Suprapubic skin (tissue), 4 donors: Measurements from ENCODE around the gene DUS1L. TPM values are rescaled to one million over a fixed set of nuclear protein-coding genes. Genes with fewer than 3 reads are reported as not detected.

ENCODE experiments used
- DNase-seq, 2 donors: peaks; one replicate each; pipeline ENCODE4 v3.0.0-alpha.2; 2019; ENCODE audit warnings: low spot score in 2 of 2
- H3K27ac ChIP-seq: fragments of 200-600 bp; sonication (generic); one replicate; pipeline ENCODE4 v1.5.1; 2019
- H3K27me3 ChIP-seq: fragments of 200-600 bp; sonication (generic); one replicate; pipeline ENCODE4 v1.5.1; 2019
- H3K36me3 ChIP-seq: fragments of 200-600 bp; sonication (generic); one replicate; pipeline ENCODE4 v1.5.1; 2019
- H3K4me1 ChIP-seq: fragments of 200-600 bp; sonication (generic); one replicate; pipeline ENCODE4 v1.5.1; 2019
- H3K4me3 ChIP-seq: fragments of 200-600 bp; sonication (generic); one replicate; pipeline ENCODE4 v1.5.1; 2019; ENCODE audit warnings: mild to moderate bottlenecking
- H3K9me3 ChIP-seq: fragments of 200-600 bp; sonication (generic); one replicate; pipeline ENCODE4 v1.5.1; 2019
- EP300 ChIP-seq: sonication (generic); formaldehyde crosslinking; IDR thresholded peaks from one replicate; pipeline ENCODE4 v1.6.1; 2017; ENCODE audit warnings: antibody characterized with exemption
- POLR2A ChIP-seq, 2 donors: fragments of 450-650 bp; IDR thresholded peaks; one replicate each; pipeline ENCODE4 v1.6.1; 2017; ENCODE audit warnings: antibody characterized with exemption in 2 of 2, mild to moderate bottlenecking in 2 of 2, moderate library complexity in 2 of 2
- POLR2AphosphoS5 ChIP-seq, 3 donors: sonication (generic); formaldehyde crosslinking; IDR thresholded peaks; one replicate each; pipeline ENCODE4 v1.6.1; 2017; ENCODE audit warnings: antibody characterized with exemption in 3 of 3
- WGBS: methylation state at CpG from one replicate; pipeline ENCODE4 v1.1.5; 2018; 5-methylcytosine and 5-hydroxymethylcytosine counted together
- total RNA-seq, 4 donors: library from RNA; depleted of rRNA; stranded (reverse); fragments of >200 nt; gene quantifications; one replicate each; pipeline ENCODE4 v1.1.0, GENCODE V29; 2016
- TF ChIP-seq, protein P1 (sequence below), 2 donors: fragments of 200-600 bp in 1 of 2; fragments of 450-650 bp in 1 of 2; sonication (generic) in 1 of 2; IDR thresholded peaks; one replicate each; pipeline ENCODE4 v1.5.1; 2016 to 2019; ENCODE audit warnings: antibody characterized with exemption in 2 of 2, mild to moderate bottlenecking in 1 of 2, moderate library complexity in 1 of 2

Gene DUS1L
- total RNA-seq, 4 donors from 2014 or later: 79.3 to 176 (median 108) TPM

DNA sequence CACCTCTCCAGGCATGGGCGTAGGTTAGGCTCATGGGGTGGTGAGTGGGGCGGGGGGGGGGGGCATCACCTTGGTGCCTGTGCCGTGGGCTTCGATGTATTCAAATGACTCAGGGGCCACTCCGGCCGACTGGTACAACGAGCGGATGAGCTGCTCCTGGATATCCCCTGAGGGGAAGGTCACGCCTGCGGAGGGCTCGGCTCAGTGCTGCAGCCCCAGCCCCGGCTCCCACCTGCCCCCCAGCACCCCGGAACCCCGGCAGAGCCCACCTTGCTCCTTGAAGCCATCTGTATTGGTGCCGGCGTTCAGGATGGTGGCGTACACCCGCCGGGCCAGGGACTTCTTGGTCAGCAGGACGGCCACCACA is 27.0 kb upstream of the DUS1L start:
- Histone ChIP-seq H3K36me3 (peaks cover 87% of the 10 kb centered on the region), H3K4me1 (peaks cover 23% of the 10 kb centered on the region), H3K9me3 (no peaks in the 10 kb centered on the region), H3K27ac (no peak overlapping the region), H3K4me3 (no peak overlapping the region), H3K27me3 (no peaks in the 10 kb centered on the region)
- no peak for DNase-seq
- 100% methylated on average over 1 of the region's 20 CpGs for WGBS
- no peak for TF ChIP-seq POLR2A (IDR thresholded peaks at IDR 0.05)
- TF ChIP-seq POLR2AphosphoS5 (IDR thresholded peaks at IDR 0.05): no peak
- TF ChIP-seq, protein P1, sequence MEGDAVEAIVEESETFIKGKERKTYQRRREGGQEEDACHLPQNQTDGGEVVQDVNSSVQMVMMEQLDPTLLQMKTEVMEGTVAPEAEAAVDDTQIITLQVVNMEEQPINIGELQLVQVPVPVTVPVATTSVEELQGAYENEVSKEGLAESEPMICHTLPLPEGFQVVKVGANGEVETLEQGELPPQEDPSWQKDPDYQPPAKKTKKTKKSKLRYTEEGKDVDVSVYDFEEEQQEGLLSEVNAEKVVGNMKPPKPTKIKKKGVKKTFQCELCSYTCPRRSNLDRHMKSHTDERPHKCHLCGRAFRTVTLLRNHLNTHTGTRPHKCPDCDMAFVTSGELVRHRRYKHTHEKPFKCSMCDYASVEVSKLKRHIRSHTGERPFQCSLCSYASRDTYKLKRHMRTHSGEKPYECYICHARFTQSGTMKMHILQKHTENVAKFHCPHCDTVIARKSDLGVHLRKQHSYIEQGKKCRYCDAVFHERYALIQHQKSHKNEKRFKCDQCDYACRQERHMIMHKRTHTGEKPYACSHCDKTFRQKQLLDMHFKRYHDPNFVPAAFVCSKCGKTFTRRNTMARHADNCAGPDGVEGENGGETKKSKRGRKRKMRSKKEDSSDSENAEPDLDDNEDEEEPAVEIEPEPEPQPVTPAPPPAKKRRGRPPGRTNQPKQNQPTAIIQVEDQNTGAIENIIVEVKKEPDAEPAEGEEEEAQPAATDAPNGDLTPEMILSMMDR (IDR thresholded peaks at IDR 0.05): no peak
- no peak for TF ChIP-seq EP300

DNA sequence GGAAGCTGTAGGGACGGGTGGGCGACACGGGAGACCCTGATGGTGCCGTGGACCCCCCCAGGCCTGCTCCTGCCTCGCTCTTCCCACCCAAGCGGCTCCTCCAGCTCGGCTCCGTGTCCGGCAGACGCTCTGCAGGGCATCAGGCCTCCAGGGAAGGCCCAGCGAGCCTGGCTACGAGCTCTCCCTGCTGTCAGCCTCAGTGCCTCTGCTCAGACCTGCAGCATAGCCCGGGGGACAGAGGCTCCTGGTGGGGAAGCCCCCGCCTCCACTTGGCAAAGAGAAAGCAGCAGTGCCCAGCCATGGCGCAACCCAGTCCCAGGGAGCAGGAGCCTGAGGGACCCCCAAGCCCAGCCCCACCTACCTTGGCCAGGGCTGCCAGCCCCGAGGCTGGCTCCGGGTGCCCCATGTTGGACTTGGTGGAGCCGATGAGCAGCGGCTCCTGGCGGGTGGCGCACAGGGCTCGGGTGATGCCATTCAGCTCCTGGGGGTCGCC is 26.5 kb upstream of the DUS1L start:
- Histone ChIP-seq H3K4me3 (no peak overlapping the region), H3K36me3 (peaks cover 92% of the 10 kb centered on the region), H3K27me3 (no peaks in the 10 kb centered on the region), H3K9me3 (no peaks in the 10 kb centered on the region), H3K27ac (no peak overlapping the region), H3K4me1 (peaks cover 19% of the 10 kb centered on the region)
- WGBS: 91% methylated on average over 17 of the region's 23 CpGs
- TF ChIP-seq EP300: no peak
- no peak for DNase-seq

DNA sequence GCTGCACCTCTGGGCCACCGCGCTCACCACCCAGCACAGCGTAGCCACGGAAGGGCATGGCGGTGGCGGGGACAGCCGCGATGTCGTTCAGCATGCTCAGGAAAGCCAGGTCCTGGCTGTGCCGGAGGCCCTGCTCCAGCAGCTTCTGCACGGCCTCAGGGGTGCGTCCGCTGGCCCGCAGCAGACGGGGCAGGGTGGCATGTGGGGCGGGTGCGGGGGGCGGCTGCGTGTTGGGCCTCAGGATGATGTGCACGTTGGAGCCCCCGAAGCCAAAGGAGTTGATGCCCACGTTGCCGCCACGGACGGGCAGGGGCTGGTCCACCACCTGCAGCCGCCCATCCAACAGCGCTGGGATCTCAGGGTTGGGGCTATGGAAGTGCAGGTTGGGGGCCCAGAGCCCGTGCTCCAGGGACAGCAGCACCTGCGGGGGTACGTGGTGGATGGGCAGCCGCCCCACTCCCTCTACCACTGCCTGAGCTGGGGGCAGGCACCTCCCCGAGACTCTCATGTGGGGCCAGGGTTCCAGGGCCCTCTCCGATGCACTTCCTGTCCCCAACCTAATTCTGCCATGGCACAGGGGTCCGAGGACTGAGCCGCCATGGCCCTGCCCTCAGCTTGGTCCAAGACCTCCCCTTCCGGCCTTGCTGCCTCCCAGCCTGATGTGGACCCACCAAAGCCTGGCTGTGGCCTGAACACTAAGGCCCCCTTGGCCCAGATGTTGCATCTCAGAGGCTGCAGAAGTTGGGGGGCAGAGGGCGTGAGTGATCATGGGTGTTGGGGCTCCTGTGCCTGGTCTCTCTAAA is 25.9 kb upstream of the DUS1L start:
- H3K27me3 ChIP-seq: no peaks in the 10 kb centered on the region
- H3K4me1 ChIP-seq: peaks cover 12% of the 10 kb centered on the region
- peaks cover 98% of the 10 kb centered on the region for H3K36me3 ChIP-seq
- no peak for TF ChIP-seq POLR2AphosphoS5 (IDR thresholded peaks at IDR 0.05)
- TF ChIP-seq, protein P1 (IDR thresholded peaks at IDR 0.05): no peak
- TF ChIP-seq POLR2A (IDR thresholded peaks at IDR 0.05): no peak
- TF ChIP-seq EP300: no peak
- no peak for DNase-seq
- H3K4me3 ChIP-seq: no peak overlapping the region
- WGBS: 81% methylated on average over 9 of the region's 37 CpGs
- no peaks in the 10 kb centered on the region for H3K9me3 ChIP-seq
- no peak overlapping the region for H3K27ac ChIP-seq

DNA sequence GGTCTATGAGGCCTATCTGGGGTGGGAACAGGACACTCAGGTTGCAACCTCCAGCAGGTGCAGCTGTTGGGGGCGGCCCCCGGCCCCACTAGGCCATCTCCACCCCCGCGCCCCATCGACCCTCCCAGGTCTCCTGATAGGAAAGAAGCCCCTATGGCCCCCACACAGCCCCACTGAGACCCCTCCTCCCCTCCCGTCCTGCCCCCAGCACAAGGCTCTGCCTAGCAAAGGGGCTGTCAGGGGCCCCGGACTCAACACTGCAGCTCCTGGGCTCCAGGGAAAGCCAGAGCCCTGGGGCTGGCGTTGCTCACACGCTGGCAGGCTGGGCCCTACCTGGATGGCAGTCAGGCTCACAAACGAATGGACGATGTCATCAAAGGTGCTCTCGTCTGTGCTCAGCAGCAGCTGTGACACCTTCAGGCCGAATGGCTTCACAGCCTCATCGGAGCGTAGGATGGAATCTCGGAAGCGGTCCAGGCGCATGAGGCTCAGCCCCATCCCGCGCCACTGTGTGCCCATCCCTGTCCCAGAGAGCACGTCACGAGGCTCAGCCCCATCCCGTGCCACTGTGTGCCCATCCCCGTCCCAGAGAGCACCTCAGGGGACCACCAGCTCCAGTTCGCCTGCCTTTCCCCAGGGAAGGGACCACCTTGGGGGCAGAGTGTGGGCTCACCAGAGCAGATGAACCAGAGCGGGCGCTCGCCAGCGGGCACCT is 25.1 kb upstream of the DUS1L start:
- peaks cover 98% of the 10 kb centered on the region for H3K36me3 ChIP-seq
- H3K4me3 ChIP-seq: no peak overlapping the region
- no peak for TF ChIP-seq EP300
- TF ChIP-seq, protein P1 (IDR thresholded peaks at IDR 0.05): no peak
- TF ChIP-seq POLR2AphosphoS5 (IDR thresholded peaks at IDR 0.05): no peak
- no peaks in the 10 kb centered on the region for H3K9me3 ChIP-seq
- H3K4me1 ChIP-seq: peaks cover 5% of the 10 kb centered on the region
- WGBS: 96% methylated on average over 23 of the region's 29 CpGs
- H3K27ac ChIP-seq: no peak overlapping the region
- no peaks in the 10 kb centered on the region for H3K27me3 ChIP-seq
- DNase-seq: no peak

DNA sequence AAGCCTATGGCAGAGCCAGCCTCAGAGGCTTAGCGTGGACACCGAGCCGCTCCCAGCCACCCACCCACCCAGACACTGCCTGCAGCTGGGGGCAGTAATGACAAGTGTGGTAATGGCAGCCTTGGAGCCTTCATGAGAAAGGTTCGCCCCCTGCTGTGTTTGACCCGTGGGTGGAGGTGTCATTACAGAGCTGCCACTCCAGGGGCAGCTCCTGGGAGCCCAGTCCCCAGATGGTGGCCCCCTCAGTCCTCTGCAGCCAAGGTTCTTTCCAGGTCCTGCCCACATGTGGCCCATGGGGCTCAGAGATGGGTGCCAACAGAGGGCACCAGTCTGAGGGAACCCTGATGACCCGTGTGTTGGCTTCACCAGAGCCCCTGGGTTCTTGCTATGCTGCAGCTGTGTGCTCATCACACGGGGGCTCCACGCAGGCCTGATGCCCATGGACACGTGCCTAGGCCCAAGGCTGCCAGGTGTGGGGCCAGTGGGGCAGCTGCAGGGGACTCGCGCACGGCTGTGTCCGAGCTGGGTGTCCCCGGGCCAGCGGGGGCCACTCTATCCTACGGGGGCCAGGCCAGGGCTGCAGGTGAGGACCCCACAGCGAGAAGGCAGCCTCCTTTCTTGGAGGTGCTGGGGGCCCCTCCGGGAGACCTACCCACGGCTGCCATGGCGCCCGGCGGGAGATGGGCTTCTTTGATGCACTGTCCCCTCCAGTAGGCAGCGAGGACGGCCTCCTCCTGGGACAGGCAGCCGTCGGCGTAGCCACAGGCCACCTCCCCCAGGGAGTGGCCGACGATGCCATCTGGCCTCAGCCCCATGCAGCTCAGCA is 24.3 kb upstream of the DUS1L start:
- H3K4me1 ChIP-seq: no peaks in the 10 kb centered on the region
- DNase-seq: no peak
- no peaks in the 10 kb centered on the region for H3K9me3 ChIP-seq
- no peak for TF ChIP-seq POLR2A (IDR thresholded peaks at IDR 0.05)
- TF ChIP-seq POLR2AphosphoS5 (IDR thresholded peaks at IDR 0.05): no peak
- no peak overlapping the region for H3K27ac ChIP-seq
- H3K27me3 ChIP-seq: no peaks in the 10 kb centered on the region
- peaks cover 98% of the 10 kb centered on the region for H3K36me3 ChIP-seq
- WGBS: 76% methylated on average over 2 of the region's 29 CpGs
- H3K4me3 ChIP-seq: no peak overlapping the region
